GM12801 (cell line): Measurements from ENCODE around the gene NUCB2.

Experiments
- CTCF ChIP-seq: IDR thresholded peaks from one replicate; pipeline ENCODE4 v1.5.1; 2011; ENCODE audit warnings: control low read depth; ENCODE audit not compliant: insufficient read length; ENCODE audit errors: extremely low read depth

NUCB2 gene

GRCh38 chr11:17369094-17369493 is 92.6 kb downstream of the NUCB2 start:
- no peak for TF ChIP-seq CTCF

GRCh38 chr11:17369684-17370243 is 93.2 kb downstream of the NUCB2 start:
- TF ChIP-seq CTCF = no peak

- no peak for TF ChIP-seq CTCF
Observed at GRCh38 chr11:17371614-17372013, 95.1 kb downstream of the NUCB2 start.

GRCh38 chr11:17375547-17375946 is 99.0 kb downstream of the NUCB2 start:
- TF ChIP-seq CTCF = no peak

GRCh38 chr11:17376493-17376892 is 100.0 kb downstream of the NUCB2 start:
- TF ChIP-seq CTCF = no peak

GRCh38 chr11:17378655-17379054 is 102.1 kb downstream of the NUCB2 start:
- no peak for TF ChIP-seq CTCF

GRCh38 chr11:17379383-17380180 is 103.0 kb downstream of the NUCB2 start:
- TF ChIP-seq CTCF = no peak
